OCI-LY1 (cell line): ENCODE data around the gene CYP26A1.

Experiments used
- H2AFZ ChIP-seq: fragments of 200-600 bp; sonication (generic), shearing (Covaris generic); 2 replicates; pipeline ENCODE4 v1.6.0; 2014; ENCODE audit warnings: antibody characterized with exemption, mild to moderate bottlenecking, low read length
- H3F3A ChIP-seq: fragments of 200-600 bp; sonication (generic), shearing (Covaris generic); 2 replicates; pipeline ENCODE4 v1.6.0; 2014; ENCODE audit warnings: mild to moderate bottlenecking, antibody characterized with exemption, low read length, moderate library complexity; ENCODE audit not compliant: insufficient read depth
- H3K27ac ChIP-seq: fragments of 200-600 bp; sonication (generic); 2 replicates; pipeline ENCODE4 v1.5.1; 2014; ENCODE audit warnings: low read length, mixed run types, mild to moderate bottlenecking, low read depth; ENCODE audit not compliant: poor library complexity, severe bottlenecking
- H3K27me3 ChIP-seq: fragments of 200-600 bp; sonication (generic); 2 replicates; pipeline ENCODE4 v1.6.0; 2014; ENCODE audit warnings: antibody characterized with exemption, mild to moderate bottlenecking, low read length, moderate library complexity; ENCODE audit not compliant: insufficient read depth
- H3K36me3 ChIP-seq: fragments of 200-600 bp; sonication (generic); 2 replicates; pipeline ENCODE4 v1.6.1; 2014; ENCODE audit warnings: mild to moderate bottlenecking, antibody characterized with exemption, low read length, moderate library complexity, mixed read lengths; ENCODE audit not compliant: insufficient read depth
- H3K4me1 ChIP-seq: fragments of 200-600 bp; sonication (generic); 2 replicates; pipeline ENCODE4 v1.5.1; 2014; ENCODE audit warnings: mild to moderate bottlenecking, low read length, moderate library complexity; ENCODE audit not compliant: insufficient read depth, severe bottlenecking
- H3K4me2 ChIP-seq: fragments of 200-600 bp; sonication (generic), shearing (Covaris generic); 2 replicates; pipeline ENCODE4 v1.6.1; 2014; ENCODE audit warnings: low read length
- H3K4me3 ChIP-seq: fragments of 200-600 bp; sonication (generic); 2 replicates; pipeline ENCODE4 v1.5.1; 2014; ENCODE audit warnings: low read length, low read depth, mild to moderate bottlenecking, mixed read lengths; ENCODE audit not compliant: poor library complexity, severe bottlenecking
- H3K79me2 ChIP-seq: fragments of 200-600 bp; shearing (Covaris generic); 2 replicates; pipeline ENCODE4 v1.6.1; 2016; ENCODE audit warnings: mixed run types, low read length, mixed read lengths; ENCODE audit not compliant: insufficient read depth
- H3K9ac ChIP-seq: fragments of 200-600 bp; sonication (generic), shearing (Covaris generic); 2 replicates; pipeline ENCODE4 v1.6.1; 2014; ENCODE audit warnings: mild to moderate bottlenecking, low read length, mixed read lengths
- H3K9me2 ChIP-seq: fragments of 200-600 bp; sonication (generic), shearing (Covaris generic); 2 replicates; pipeline ENCODE4 v1.6.1; 2014; ENCODE audit warnings: low read depth, mild to moderate bottlenecking, low read length, mixed read lengths
- H3K9me3 ChIP-seq: fragments of 200-600 bp; shearing (Covaris generic); 2 replicates; pipeline ENCODE4 v1.6.1; 2014; ENCODE audit warnings: low read length, mixed read lengths
- H4K20me1 ChIP-seq: fragments of 200-600 bp; sonication (generic), shearing (Covaris generic); 2 replicates; pipeline ENCODE4 v1.6.0; 2016; ENCODE audit warnings: mild to moderate bottlenecking, low read length; ENCODE audit not compliant: insufficient read depth
- CTCF ChIP-seq: fragments of 200-600 bp; sonication (generic), shearing (Covaris generic); IDR thresholded peaks from 2 replicates; pipeline ENCODE4 v1.5.1; 2017; ENCODE audit warnings: mild to moderate bottlenecking, antibody characterized with exemption, low read length, moderate library complexity, mixed read lengths
- EZH2 ChIP-seq: fragments of 200-600 bp; sonication (generic), shearing (Covaris generic); IDR thresholded peaks from 2 replicates; pipeline ENCODE4 v1.8.0; 2017; ENCODE audit warnings: borderline replicate concordance, mixed run types, mild to moderate bottlenecking, antibody characterized with exemption, low read length, moderate library complexity, mixed read lengths

The CYP26A1 gene

DNA sequence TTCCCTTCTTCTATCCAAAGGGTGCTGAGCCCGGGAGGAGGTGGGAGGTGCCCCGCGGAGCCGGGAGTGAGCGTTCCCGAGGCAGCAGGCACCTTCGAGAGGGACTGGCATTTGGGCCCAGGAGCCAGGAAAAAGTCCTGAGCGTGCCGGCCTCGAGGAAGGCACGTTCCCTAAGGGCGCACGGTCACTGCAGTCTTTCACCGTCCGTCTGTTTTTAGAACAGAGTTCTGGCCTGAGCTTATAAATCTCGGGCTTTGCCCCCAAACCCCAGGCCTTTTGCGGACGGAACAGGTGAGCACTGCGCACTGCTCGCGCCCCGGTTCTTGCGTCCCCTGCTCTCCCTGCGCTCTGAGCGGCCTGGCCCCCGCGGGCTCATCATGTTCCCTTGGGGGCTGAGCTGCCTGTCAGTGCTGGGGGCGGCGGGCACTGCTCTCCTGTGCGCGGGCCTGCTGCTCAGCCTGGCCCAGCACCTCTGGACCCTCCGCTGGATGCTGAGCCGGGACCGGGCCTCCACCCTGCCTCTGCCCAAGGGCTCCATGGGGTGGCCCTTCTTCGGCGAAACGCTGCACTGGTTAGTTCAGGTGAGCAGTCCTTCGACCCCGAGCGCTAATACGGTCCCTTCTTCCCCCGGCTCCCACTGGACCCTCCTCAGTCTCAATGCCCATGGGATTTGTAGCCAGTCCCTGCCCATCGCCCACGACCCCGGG lies 12.7 kb upstream of the CYP26A1 start:
- no peaks in the 10 kb centered on the region for H3K27me3 ChIP-seq
- H3K9ac ChIP-seq = no peak overlapping the region

DNA sequence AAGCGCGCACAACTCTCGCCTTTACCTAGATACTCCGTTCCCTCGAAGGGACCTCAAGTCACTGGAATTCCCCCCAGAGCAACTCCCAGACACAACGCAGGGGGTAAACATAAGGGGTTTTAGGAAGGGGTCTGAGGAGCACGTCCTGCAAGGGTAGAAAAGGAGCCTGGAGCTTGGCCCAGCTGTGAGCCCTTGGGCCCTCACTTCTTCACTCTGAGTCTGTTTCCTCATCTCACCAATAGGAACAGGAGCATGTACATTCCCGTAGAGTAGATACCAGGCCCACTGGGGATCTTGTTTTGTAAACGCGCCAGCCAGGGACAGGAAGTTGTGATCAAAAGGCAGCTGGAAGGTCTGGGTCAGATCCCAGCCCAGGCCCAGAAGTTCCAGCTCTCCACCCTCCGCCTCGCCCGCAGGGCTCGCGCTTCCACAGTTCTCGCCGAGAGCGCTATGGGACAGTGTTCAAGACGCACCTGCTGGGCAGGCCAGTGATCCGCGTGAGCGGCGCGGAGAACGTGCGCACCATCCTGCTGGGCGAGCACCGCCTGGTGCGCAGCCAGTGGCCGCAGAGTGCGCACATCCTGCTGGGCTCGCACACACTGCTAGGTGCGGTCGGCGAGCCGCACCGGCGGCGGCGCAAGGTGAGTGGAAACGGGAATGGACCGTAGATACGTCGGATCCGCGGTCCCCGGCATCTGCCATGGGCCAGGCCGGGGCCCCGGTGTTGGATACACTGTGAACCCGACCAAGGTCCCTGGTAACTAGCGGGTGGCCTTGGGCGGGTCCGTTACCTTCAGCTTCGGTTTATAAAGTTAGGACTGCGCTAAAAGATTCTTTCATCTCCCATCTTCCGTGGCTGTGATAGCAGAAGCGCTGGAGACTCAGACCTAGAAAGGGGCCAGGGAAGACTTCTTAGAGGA lies 11.8 kb upstream of the CYP26A1 start:
- H3K9me3 ChIP-seq = no peaks in the 10 kb centered on the region
- H3F3A ChIP-seq = no peaks in the 10 kb centered on the region
- no peak overlapping the region for H3K9ac ChIP-seq
- peak overlapping the region; percentile 61 for H3K4me2 ChIP-seq
- H3K79me2 ChIP-seq = no peaks in the 10 kb centered on the region
- no peaks in the 10 kb centered on the region for H3K27me3 ChIP-seq
- H3K4me1 ChIP-seq = peaks cover 7% of the 10 kb centered on the region
- no peak overlapping the region for H2AFZ ChIP-seq
- no peak overlapping the region for H3K27ac ChIP-seq
- no peaks in the 10 kb centered on the region for H4K20me1 ChIP-seq
- TF ChIP-seq CTCF (no peak), EZH2 (no peak)
- peak overlapping the region; percentile 54 for H3K4me3 ChIP-seq
- H3K9me2 ChIP-seq = no peaks in the 10 kb centered on the region
- H3K36me3 ChIP-seq = no peaks in the 10 kb centered on the region

More for the DNA sequence above, 12.7 kb upstream of the CYP26A1 start:
- no peak overlapping the region for H2AFZ ChIP-seq
- TF ChIP-seq EZH2 (no peak), CTCF (no peak)
- no peak overlapping the region for H3K4me3 ChIP-seq
- no peak overlapping the region for H3K4me2 ChIP-seq
- peaks cover 7% of the 10 kb centered on the region for H3K4me1 ChIP-seq
- no peaks in the 10 kb centered on the region for H3F3A ChIP-seq
- H3K36me3 ChIP-seq = no peaks in the 10 kb centered on the region
- H3K9me2 ChIP-seq = no peaks in the 10 kb centered on the region
- H4K20me1 ChIP-seq = no peaks in the 10 kb centered on the region
- H3K9me3 ChIP-seq = no peaks in the 10 kb centered on the region
- no peaks in the 10 kb centered on the region for H3K79me2 ChIP-seq
- H3K27ac ChIP-seq = no peak overlapping the region

DNA sequence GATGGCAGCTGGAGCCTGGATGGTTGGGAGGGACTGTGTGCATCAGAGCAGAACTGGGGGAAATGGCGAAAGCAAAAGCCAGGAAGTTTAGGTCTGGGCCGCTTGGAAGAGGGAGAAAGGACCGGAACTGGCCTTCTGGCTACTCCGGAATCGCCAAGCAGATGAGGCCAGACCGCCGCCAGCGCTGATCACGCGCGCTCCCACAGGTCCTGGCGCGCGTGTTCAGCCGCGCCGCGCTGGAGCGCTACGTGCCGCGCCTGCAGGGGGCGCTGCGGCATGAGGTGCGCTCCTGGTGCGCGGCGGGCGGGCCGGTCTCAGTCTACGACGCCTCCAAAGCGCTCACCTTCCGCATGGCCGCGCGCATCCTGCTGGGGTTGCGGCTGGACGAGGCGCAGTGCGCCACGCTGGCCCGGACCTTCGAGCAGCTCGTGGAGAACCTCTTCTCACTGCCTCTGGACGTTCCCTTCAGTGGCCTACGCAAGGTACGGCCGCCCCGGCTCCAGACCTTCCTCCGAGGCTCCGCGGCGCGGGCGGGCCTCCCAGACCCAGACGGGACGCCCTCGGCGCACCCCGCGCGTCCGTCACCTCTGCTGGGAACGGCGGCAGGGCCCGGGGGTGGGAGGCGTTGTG lies 11.1 kb upstream of the CYP26A1 start:
- Histone ChIP-seq H3K4me1 (peaks cover 7% of the 10 kb centered on the region), H3F3A (no peaks in the 10 kb centered on the region), H3K79me2 (no peaks in the 10 kb centered on the region), H2AFZ (no peak overlapping the region), H3K9ac (no peak overlapping the region), H3K4me2 (peak overlapping the region; percentile 61), H4K20me1 (no peaks in the 10 kb centered on the region), H3K4me3 (peak overlapping the region; percentile 54), H3K27ac (no peak overlapping the region), H3K27me3 (no peaks in the 10 kb centered on the region), H3K9me2 (no peaks in the 10 kb centered on the region), H3K9me3 (no peaks in the 10 kb centered on the region), H3K36me3 (no peaks in the 10 kb centered on the region)
- TF ChIP-seq CTCF (peak; percentile 36), EZH2 (no peak)
